UCSD-AML1 (cell line): ENCODE results near the gene SLC2A6.

Source experiments
- DNase-seq: peaks from one replicate; lab custom pipeline; 2025; ENCODE audit not compliant: unreplicated experiment; lab: John Stamatoyannopoulos, UW

Gene SLC2A6

GRCh38 chr9:133516256-133516960 is 37.5 kb upstream of the SLC2A6 start:
- no peak for DNase-seq

- no peak for DNase-seq
Measured at GRCh38 chr9:133515615-133516255, 36.8 kb upstream of the SLC2A6 start.

GRCh38 chr9:133515240-133515610 is 36.3 kb upstream of the SLC2A6 start:
- DNase-seq = no peak

- DNase-seq = no peak
Measured at GRCh38 chr9:133514460-133515239, 35.8 kb upstream of the SLC2A6 start.

GRCh38 chr9:133513214-133514100 is 34.6 kb upstream of the SLC2A6 start:
- no peak for DNase-seq

GRCh38 chr9:133512253-133513213 is 33.6 kb upstream of the SLC2A6 start:
- DNase-seq = no peak

- no peak for DNase-seq
Measured at GRCh38 chr9:133511607-133512006, 32.7 kb upstream of the SLC2A6 start.

- no peak for DNase-seq
Measured at GRCh38 chr9:133510926-133511505, 32.1 kb upstream of the SLC2A6 start.

GRCh38 chr9:133509179-133510083 is 30.5 kb upstream of the SLC2A6 start:
- DNase-seq = peak; percentile 29

GRCh38 chr9:133508046-133508445 is 29.1 kb upstream of the SLC2A6 start:
- DNase-seq = no peak

GRCh38 chr9:133507246-133507965 is 28.5 kb upstream of the SLC2A6 start:
- DNase-seq = no peak

- no peak for DNase-seq
Measured at GRCh38 chr9:133506653-133507038, 27.7 kb upstream of the SLC2A6 start.

GRCh38 chr9:133505901-133506652 is 27.2 kb upstream of the SLC2A6 start:
- no peak for DNase-seq

- DNase-seq = no peak
Measured at GRCh38 chr9:133505186-133505830, 26.4 kb upstream of the SLC2A6 start.

- DNase-seq = no peak
Measured at GRCh38 chr9:133502112-133502511, 23.2 kb upstream of the SLC2A6 start.

GRCh38 chr9:133499892-133500270 is 21.0 kb upstream of the SLC2A6 start:
- DNase-seq = no peak
